Suppressor macrophage (primary cell): ENCODE data around the gene TMIGD2.
A peak's percentile ranks its signal among the peaks of the same experiment; 100 is the strongest.
"Not testable (repeated sequence)": the region's sequence is repeated elsewhere in the genome, so short reads cannot be mapped to it uniquely, and the experiment has no call there.

Source experiments
- DNase-seq, 4 experiments: peaks; one replicate each; pipeline ENCODE4 v3.0.0-alpha.2; 2020 to 2022

The TMIGD2 gene

DNA sequence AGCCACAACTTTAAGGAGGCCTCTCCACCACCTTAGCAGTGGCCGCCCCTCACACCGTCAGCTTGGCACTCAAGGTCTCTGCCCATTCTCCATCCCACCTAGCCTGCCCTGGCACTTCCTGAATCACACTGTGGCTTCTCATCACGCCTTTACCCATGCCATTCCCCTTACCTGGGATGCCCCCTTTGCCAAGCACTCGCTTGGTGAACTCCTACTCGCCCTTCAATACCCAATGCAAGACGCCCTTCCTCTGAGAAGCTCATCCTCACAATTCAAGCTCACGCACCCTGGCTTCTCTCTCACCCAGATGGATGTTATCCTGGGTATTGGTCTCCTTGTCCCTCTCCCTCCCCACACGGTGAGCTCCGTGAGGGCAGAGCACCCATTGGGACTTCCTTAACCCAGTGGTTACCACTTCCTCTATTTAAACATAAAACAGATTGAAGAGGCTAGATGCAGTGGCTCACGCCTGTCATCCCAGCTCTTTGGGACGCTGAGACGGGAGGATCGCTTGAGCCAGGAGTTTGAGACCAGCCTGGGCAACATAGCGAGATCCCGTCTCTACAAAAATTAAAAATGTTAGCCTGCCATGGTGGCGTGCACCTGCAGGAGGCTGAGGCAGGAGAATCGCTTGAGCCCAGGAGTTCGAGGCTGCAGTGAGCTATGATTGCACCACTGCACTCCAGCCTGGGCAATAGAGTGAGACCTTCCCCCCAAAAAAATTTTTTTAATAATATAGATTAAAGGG is 35.8 kb downstream of the TMIGD2 start:
- DNase-seq = peak; percentile 35 to 66 (median 60)

DNA sequence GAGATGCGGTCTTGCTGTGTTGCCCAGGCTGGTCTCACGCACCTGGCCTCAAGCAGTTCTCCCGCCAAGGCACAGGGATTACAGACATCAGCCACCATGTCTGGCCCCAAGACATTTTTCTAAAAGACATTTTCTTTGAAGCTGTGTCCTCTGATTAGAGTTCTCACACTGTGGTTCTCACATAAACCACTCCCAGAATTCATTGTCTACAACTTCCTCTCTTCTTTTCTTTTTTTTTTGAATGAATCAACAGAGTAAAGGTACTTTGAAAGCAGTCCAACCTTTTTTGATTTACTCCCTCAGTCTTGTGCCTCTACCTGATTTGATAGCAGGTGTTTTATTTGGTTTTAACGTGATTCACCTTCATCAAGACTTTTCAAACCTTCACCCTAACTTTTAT is 37.4 kb downstream of the TMIGD2 start:
- no peak for DNase-seq

DNA sequence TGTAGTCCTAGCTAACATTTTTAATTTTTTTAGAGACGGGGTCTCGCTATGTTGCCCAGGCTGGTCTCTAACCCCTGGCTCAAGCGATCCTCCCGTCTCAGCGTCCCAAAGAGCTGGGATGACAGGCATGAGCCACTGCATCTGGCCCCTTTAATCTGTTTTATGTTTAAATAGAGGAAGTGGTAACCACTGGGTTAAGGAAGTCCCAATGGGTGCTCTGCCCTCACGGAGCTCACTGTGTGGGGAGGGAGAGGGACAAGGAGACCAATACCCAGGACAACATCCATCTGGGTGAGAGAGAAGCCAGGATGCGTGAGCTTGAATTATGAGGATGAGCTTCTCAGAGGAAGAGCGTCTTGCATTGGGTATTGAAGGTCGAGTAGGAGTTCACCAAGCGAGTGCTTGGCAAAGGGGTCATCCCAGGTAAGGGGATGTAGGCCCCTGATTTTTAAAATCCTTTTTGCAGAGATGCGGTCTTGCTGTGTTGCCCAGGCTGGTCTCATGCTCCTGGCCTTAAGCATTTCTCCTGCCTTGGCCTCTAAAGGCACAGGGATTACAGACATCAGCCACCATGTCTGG is 41.5 kb downstream of the TMIGD2 start:
- peak; percentile 56 to 69 (median 67) for DNase-seq

DNA sequence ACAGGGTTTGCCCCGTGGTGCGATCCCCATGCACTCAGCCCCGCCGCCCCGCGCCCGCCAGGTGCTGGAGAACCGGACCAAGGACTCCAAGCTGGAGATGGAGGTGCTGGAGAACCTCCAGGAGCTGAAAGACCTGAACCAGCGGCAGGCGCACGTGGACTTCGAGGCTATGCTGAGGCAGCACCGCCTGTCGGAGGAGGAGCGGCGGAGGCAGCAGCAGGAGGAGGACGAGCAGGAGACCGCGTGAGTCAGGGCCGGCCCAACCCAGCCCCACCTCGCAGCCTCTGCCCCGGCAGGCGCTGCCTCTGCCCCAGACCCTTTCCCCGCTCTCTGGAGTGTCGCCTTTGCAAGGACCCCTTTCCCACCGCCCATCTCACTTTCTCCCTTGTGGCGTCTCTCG is 44.0 kb downstream of the TMIGD2 start:
- DNase-seq = no peak

DNA sequence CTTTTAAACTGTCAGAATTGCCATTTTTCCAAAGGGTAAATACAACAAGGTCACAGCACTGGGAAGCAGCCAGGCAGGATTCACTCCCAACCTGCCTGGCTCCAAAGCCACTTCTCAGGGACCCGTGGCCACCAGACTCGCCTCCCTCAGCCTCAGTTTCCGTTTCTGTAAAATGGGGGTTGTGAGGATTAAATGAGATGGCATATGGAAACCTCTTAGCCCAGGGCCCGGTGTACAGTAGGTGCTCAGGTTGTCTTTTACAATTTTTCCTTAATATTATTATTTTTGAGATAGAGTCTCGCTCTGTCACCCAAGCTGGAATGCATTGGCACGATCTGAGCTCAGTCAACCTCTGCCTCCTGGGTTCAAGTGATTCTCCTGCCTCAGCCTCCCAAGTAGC is 45.2 kb downstream of the TMIGD2 start:
- DNase-seq = no peak

DNA sequence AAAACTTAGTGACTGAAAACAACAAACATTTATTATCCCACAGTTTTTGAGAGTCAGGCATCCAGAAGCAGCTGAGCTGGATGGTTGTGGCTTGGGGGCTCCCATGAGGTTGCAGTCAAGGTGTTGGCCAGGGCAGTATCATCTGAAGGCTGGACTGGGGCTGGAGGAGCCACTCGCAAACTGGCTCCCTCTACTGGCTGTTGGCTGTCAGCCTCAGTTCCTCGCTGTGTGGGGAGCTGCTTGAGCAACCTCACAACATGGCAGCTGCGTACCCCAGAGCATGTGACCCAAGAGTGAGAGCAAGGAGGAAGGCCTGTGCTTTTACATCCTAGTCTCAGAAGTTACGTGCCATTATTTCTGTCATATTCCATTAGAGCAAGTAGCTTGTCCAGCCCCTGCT is 45.6 kb downstream of the TMIGD2 start:
- no peak for DNase-seq

DNA sequence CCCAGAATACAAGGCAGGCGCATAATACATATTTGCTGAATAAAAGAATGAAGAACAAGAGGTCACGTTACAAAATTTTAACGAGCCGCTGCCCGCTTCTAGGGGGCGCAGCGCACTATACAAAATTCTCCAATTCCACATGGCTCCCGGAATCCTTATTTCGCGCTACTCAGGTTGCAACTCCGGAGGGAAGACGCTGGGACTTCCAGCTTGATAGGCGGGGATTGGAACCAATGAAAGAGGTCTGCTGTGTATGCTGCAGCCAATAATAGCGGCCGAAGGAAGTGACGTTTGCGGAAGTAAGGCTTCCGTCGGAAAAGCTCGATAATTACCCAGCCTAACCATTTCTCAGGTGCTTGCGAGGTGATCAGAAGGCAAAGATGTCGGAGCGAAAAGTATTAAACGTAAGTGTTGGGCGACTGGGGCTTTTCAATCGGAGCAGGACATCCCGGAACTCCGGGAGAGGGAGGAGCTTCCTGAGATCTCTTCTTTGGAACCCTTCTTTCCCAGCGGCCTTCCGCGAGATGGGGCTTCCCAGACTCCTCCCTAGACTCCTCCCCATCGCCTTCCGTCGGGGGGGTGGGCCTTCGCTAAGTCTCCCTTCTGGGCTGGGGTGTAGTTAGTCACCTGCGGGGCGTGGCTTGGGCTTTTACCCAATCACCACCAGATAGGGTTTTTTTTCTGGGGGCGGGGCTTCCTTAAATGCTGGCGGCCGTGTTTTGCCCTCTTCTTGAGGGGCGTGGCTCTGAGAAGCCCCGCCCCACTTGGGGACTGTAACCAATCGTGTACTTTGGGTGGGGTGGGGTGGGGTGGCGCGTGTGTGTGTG is 55.2 kb downstream of the TMIGD2 start, which contains the start of gene YJU2:
TSS of gene YJU2 (plus strand) at position 314 of the 827 bp plus-strand sequence. CDS start at position 381, 67 bp downstream.
- DNase-seq = peak; percentile 100

DNA sequence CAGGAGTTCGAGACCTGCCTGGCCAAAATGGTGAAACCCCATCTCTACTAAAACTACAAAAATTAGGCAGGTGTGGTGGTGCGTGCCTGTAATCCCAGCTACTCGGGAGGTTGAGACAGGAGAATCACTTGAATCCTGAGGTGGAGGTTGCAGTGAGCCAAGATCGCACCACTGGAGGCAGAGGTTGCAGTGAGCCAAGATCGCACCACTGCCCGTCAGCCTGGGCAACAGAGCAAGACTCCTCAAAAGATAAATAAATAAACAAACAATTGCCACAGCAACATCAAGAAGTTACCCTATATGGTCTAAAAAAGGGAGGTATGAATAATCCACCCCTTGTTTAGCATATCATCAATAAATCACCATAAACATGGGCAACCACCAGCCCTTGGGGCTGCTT is 56.3 kb downstream of the TMIGD2 start:
- DNase-seq = not testable (repeated sequence)
